ENCODE data around the gene C1QB. TPM values are rescaled to one million over a fixed set of nuclear protein-coding genes. Genes with fewer than 3 reads are reported as not detected.

C1QB gene
- total and polyA plus RNA-seq, 4 donors = 39.6 to 702 (median 431) TPM

DNA sequence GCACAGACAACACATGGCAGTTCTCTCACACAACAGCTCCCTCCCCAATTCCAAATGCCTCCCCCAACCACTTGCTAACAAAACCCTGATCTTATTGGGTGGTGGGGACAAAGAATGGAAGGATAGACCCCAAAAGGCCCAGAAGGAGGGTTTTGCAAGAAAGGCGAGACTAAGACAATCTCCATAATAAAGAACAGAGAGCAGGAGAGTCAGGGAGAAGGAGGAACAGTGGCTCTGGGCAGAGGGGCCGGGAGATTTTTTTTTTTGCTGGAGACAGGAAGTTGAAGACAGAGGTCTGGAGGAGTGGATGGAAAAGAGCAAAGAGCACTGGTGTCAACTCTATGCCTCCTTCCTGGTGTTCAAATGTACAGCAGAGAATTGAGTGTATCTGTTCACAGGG, 23.1 kb upstream of the C1QB start:
- Histone ChIP-seq H3K36me3 (ENCODE audit: control insufficient read depth in 4 of 4, insufficient read depth in 4 of 4, low read length in 4 of 4) (no peaks in the 10 kb centered on the region), H3K4me3 (no peak overlapping the region), H3K9me3 (ENCODE audit: control insufficient read depth in 4 of 4, insufficient read depth in 3 of 4, low read length in 3 of 4) (peaks cover 0 to 5% (median 0%) of the 10 kb centered on the region in 4 donors), H3K27me3 (ENCODE audit: control insufficient read depth in 3 of 3, insufficient read depth in 3 of 3, low read length in 2 of 3) (peaks cover 0 to 18% (median 9%) of the 10 kb centered on the region in 3 donors), H3K27ac (ENCODE audit: low read depth in 1 of 2, low read length in 1 of 2) (no peak overlapping the region), H3K4me1 (ENCODE audit: control insufficient read depth in 5 of 5, insufficient read depth in 5 of 5, low read length in 5 of 5) (no peaks in the 10 kb centered on the region), H3K9ac (ENCODE audit: insufficient read depth in 1 of 2, low read length in 2 of 2) (no peak overlapping the region)
- no peak for TF ChIP-seq CTCF (IDR thresholded peaks at IDR 0.05; ENCODE audit: control extremely low read depth, extremely low read depth)
- no peak for ATAC-seq (ENCODE audit: insufficient read depth, low FRiP score)
- WGBS, 2 donors = 35 to 36% methylated on average over 2 of the region's 2 CpGs
- DNase-seq = peak in 1 of 3 donors; percentile 20

- Histone ChIP-seq H3K27ac (ENCODE audit: low read depth in 1 of 2, low read length in 1 of 2) (no peak overlapping the region), H3K9ac (ENCODE audit: insufficient read depth in 1 of 2, low read length in 2 of 2) (no peak overlapping the region), H3K36me3 (ENCODE audit: control insufficient read depth in 4 of 4, insufficient read depth in 4 of 4, low read length in 4 of 4) (no peaks in the 10 kb centered on the region), H3K4me3 (no peak overlapping the region), H3K9me3 (ENCODE audit: control insufficient read depth in 4 of 4, insufficient read depth in 3 of 4, low read length in 3 of 4) (no peaks in the 10 kb centered on the region), H3K4me1 (ENCODE audit: control insufficient read depth in 5 of 5, insufficient read depth in 5 of 5, low read length in 5 of 5) (peaks cover 0 to 8% (median 0%) of the 10 kb centered on the region in 5 donors), H3K27me3 (ENCODE audit: control insufficient read depth in 3 of 3, insufficient read depth in 3 of 3, low read length in 2 of 3) (peaks cover 0 to 11% (median 0%) of the 10 kb centered on the region in 3 donors)
- 81 to 92% methylated on average over 10 of the region's 10 CpGs for WGBS, 2 donors
- ATAC-seq (ENCODE audit: insufficient read depth, low FRiP score) (no peak), DNase-seq (no peak)
- no peak for TF ChIP-seq CTCF (IDR thresholded peaks at IDR 0.05; ENCODE audit: control extremely low read depth, extremely low read depth)
Measured at GRCh38 chr1:22633697-22634463, 19.2 kb upstream of the C1QB start.

DNA sequence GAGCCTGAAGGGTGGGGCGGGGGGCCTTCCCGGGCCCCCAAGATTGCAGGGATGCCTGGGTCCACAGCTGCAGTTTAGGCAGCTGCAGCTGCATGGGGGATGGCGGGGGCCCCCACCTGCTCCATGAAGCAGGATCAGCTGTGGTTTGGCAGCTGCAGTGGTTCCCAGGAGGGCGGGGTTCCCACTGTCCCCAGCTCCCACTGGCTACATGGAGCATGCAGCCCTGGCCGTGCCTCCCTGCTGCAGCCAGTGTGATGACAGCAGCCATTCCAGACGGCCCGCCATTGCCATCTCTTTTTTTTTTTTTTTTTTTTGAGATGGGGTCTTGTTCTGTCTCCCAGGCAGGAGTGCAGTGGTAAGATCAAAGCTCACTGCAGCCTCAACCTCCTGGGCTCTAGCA, 17.6 kb upstream of the C1QB start:
- no peak overlapping the region for H3K9ac ChIP-seq (ENCODE audit: insufficient read depth in 1 of 2, low read length in 2 of 2)
- no peaks in the 10 kb centered on the region for H3K9me3 ChIP-seq (ENCODE audit: control insufficient read depth in 4 of 4, insufficient read depth in 3 of 4, low read length in 3 of 4)
- 64 to 70% methylated on average over 7 of the region's 7 CpGs for WGBS, 2 donors
- H3K36me3 ChIP-seq (ENCODE audit: control insufficient read depth in 4 of 4, insufficient read depth in 4 of 4, low read length in 4 of 4) = no peaks in the 10 kb centered on the region
- H3K27me3 ChIP-seq (ENCODE audit: control insufficient read depth in 3 of 3, insufficient read depth in 3 of 3, low read length in 2 of 3) = peaks cover 0 to 11% (median 0%) of the 10 kb centered on the region in 3 donors
- no peak overlapping the region for H3K27ac ChIP-seq (ENCODE audit: low read depth in 1 of 2, low read length in 1 of 2)
- no peak overlapping the region for H3K4me3 ChIP-seq
- no peak for TF ChIP-seq CTCF (IDR thresholded peaks at IDR 0.05; ENCODE audit: control extremely low read depth, extremely low read depth)
- DNase-seq = no peak
- peaks cover 0 to 8% (median 0%) of the 10 kb centered on the region in 5 donors for H3K4me1 ChIP-seq (ENCODE audit: control insufficient read depth in 5 of 5, insufficient read depth in 5 of 5, low read length in 5 of 5)
- no peak for ATAC-seq (ENCODE audit: insufficient read depth, low FRiP score)

Data from lung (tissue), 12 donors.